HEK293 (cell line): ENCODE results near the gene MED14.
"Not testable (repeated sequence)": the region's sequence is repeated elsewhere in the genome, so short reads cannot be mapped to it uniquely, and the experiment has no call there.

Experiments used
- CTCF ChIA-PET: fragments of 350-600 bp; formaldehyde crosslinking; extraction: SDS; loops from one replicate; lab custom pipeline; 2021; ENCODE audit warnings: antibody characterized with exemption; lab: Yijun Ruan, JAX
- POLR2A ChIA-PET: fragments of 300-600 bp; formaldehyde crosslinking; extraction: SDS; loops from one replicate; lab custom pipeline; 2020; ENCODE audit warnings: antibody characterized with exemption, inconsistent platforms; lab: Yijun Ruan, JAX
- H3K27ac ChIP-seq: fragments of 200-500 bp; sonication (Bioruptor generic); 2 replicates; pipeline ENCODE4 v1.5.1; 2014; ENCODE audit warnings: low read depth, low read length, control low read depth, inconsistent platforms; ENCODE audit errors: extremely low read depth
- H3K36me3 ChIP-seq, 2 experiments: fragments of 200-500 bp in 1 of 2; sonication (Bioruptor generic) in 1 of 2; 1 replicate in 1 of 2; 2 replicates in 1 of 2; pipeline ENCODE4 v1.5.1; 2014 to 2017; ENCODE audit warnings: inconsistent platforms in 2 of 2, low read length in 2 of 2; ENCODE audit not compliant: control insufficient read depth in 2 of 2, insufficient read depth in 1 of 2
- H3K4me1 ChIP-seq: fragments of 200-500 bp; sonication (Bioruptor generic); 2 replicates; pipeline ENCODE4 v1.5.1; 2014; ENCODE audit warnings: mild to moderate bottlenecking, low read length, inconsistent platforms; ENCODE audit not compliant: control insufficient read depth, insufficient read depth
- H3K4me3 ChIP-seq: 2 replicates; pipeline ENCODE4 v1.5.1; 2011; ENCODE audit warnings: low read depth, mild to moderate bottlenecking, control low read depth, low read length, moderate library complexity
- H3K9me3 ChIP-seq: fragments of 200-500 bp; sonication (Bioruptor generic); 2 replicates; pipeline ENCODE4 v1.5.1; 2014; ENCODE audit warnings: low read depth, low read length, inconsistent platforms; ENCODE audit not compliant: control insufficient read depth, insufficient read depth
- EGR2 ChIP-seq: fragments of 450-650 bp; formaldehyde crosslinking; IDR thresholded peaks from 2 replicates; pipeline ENCODE4 v1.5.1; 2016; ENCODE audit warnings: low read depth, missing biosample characterization, missing genetic modification characterization
- KLF1 ChIP-seq: fragments of 450-650 bp; formaldehyde crosslinking; IDR thresholded peaks from 2 replicates; pipeline ENCODE4 v1.5.1; 2016; ENCODE audit warnings: missing biosample characterization, missing genetic modification characterization
- ZFHX2 ChIP-seq: fragments of 450-650 bp; formaldehyde crosslinking; conservative IDR thresholded peaks from 2 replicates; pipeline ENCODE4 v1.5.1; 2016; ENCODE audit warnings: missing biosample characterization, missing genetic modification characterization
- ZNF121 ChIP-seq: fragments of 450-650 bp; formaldehyde crosslinking; IDR thresholded peaks from 2 replicates; pipeline ENCODE4 v1.5.1; 2016; ENCODE audit warnings: missing biosample characterization, missing genetic modification characterization
- ZNF132 ChIP-seq: fragments of 450-650 bp; formaldehyde crosslinking; IDR thresholded peaks from 2 replicates; pipeline ENCODE4 v1.5.1; 2017; ENCODE audit warnings: missing biosample characterization, missing genetic modification characterization, borderline replicate concordance
- ZNF133 ChIP-seq: fragments of 450-650 bp; formaldehyde crosslinking; IDR thresholded peaks from 2 replicates; pipeline ENCODE4 v1.5.1; 2016; ENCODE audit warnings: missing biosample characterization, missing genetic modification characterization
- ZNF169 ChIP-seq: fragments of 450-650 bp; formaldehyde crosslinking; IDR thresholded peaks from 2 replicates; pipeline ENCODE4 v1.5.1; 2016; ENCODE audit warnings: missing biosample characterization, missing genetic modification characterization
- ZNF221 ChIP-seq: fragments of 450-650 bp; formaldehyde crosslinking; IDR thresholded peaks from 2 replicates; pipeline ENCODE4 v1.5.1; 2017; ENCODE audit warnings: missing biosample characterization, missing genetic modification characterization, borderline replicate concordance
- ZNF239 ChIP-seq: fragments of 450-650 bp; formaldehyde crosslinking; IDR thresholded peaks from 2 replicates; pipeline ENCODE4 v1.5.1; 2016; ENCODE audit warnings: missing biosample characterization, missing genetic modification characterization
- ZNF24 ChIP-seq: fragments of 450-650 bp; formaldehyde crosslinking; IDR thresholded peaks from 2 replicates; pipeline ENCODE4 v1.5.1; 2016; ENCODE audit warnings: missing biosample characterization, missing genetic modification characterization
- ZNF514 ChIP-seq: fragments of 450-650 bp; formaldehyde crosslinking; IDR thresholded peaks from 2 replicates; pipeline ENCODE4 v1.5.1; 2016; ENCODE audit warnings: missing biosample characterization, missing genetic modification characterization
- ZNF530 ChIP-seq: fragments of 450-650 bp; formaldehyde crosslinking; IDR thresholded peaks from 2 replicates; pipeline ENCODE4 v1.5.1; 2016; ENCODE audit warnings: low read depth, missing biosample characterization, missing genetic modification characterization
- ZNF596 ChIP-seq: fragments of 450-650 bp; IDR thresholded peaks from 2 replicates; pipeline ENCODE4 v1.5.0; 2018; ENCODE audit warnings: missing biosample characterization, mild to moderate bottlenecking, missing genetic modification characterization, moderate library complexity
- TF ChIP-seq, protein P1 (sequence below): fragments of 450-650 bp; formaldehyde crosslinking; IDR thresholded peaks from 2 replicates; pipeline ENCODE4 v1.5.1; 2016; ENCODE audit warnings: missing biosample characterization, missing genetic modification characterization
- TF ChIP-seq, protein P2 (sequence below): fragments of 450-650 bp; formaldehyde crosslinking; IDR thresholded peaks from 2 replicates; pipeline ENCODE4 v1.5.1; 2017; ENCODE audit warnings: missing biosample characterization, missing genetic modification characterization
- TF ChIP-seq, protein P3 (sequence below): fragments of 450-650 bp; formaldehyde crosslinking; IDR thresholded peaks from 2 replicates; pipeline ENCODE4 v1.5.1; 2016; ENCODE audit warnings: missing biosample characterization, missing genetic modification characterization, borderline replicate concordance
- TF ChIP-seq, protein P4 (sequence below): IDR thresholded peaks from 2 replicates; pipeline ENCODE4 v1.6.1; 2011; ENCODE audit warnings: mild to moderate bottlenecking, low read depth, low read length, borderline replicate concordance

Gene MED14

DNA sequence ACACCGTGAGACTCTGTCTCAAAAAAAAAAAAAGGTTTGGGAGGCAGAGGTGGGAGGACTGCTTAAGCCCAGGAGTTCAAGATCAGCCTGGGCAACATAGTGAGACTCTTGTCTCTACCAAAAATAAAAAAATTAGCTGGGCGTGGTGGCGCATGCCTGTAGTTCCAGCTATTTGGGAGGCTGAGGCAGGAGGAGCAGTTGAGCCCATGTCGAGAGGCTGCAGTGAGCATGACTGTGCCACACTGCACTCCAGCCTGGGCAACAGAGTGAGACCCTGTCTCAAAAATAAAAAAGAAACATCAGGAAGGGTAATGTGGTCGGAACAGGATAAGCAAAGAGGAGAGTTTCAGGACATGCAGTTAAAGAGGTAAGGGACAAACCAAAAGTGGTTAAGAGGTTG is 2.8 kb downstream of the MED14 start:
- H3K36me3 ChIP-seq, POLR2A ChIA-PET: not testable (repeated sequence)
- CTCF ChIA-PET: interaction anchor here (0.7 to 1.4 kb wide), 3 partner anchors 61 to 160 kb away, joined by 3 to 6 read pairs (median 3); no protein-coding TSS in a partner anchor

DNA sequence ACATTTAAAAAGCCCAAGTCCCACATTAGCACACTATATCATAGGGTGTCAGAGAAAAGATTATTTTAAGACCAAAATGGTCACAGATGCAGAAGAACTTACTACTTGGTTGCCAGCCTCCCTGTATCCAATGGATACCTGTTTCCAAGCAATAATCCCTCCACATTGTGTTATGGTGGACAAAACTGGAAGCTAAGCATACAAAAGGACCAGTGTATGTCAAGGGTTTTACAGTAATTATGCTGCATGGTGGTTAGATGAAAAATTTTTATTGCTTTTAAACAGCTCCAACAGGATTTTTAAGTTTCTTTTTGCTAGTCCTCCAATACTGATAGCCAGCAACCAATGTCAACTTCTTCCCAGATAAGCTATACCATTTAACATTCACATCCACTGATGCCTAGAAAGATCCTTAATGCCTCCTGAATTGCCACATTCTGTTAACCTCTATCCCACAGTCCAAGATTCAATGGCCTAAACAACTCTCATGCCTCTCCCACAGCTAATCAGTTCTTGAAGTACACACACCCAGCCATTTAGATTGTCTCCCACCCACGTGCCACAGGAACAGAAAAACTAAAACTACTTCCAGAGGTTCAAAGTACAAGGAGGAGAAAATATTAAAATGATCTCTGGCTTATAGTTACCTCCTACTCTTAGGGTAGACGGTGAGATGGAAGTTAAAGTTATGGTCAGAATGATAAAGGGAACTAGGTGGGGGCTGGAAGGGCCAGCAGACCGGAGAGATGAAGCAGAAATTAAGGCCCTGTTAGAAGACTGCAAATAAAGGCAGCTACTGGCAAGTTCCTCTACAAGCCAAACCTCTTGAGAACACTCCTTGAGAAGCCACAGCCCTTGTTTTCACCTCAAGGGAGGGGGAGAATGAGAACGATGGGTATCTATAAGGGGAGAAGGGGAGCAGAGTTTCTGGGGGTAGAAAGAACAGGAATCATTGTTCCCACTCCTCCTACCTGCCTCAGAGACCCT is 5.5 kb downstream of the MED14 start:
- peaks cover 17% of the 10 kb centered on the region for H3K4me1 ChIP-seq
- no peak overlapping the region for H3K27ac ChIP-seq
- ChIA-PET CTCF (interaction anchor here (0.6 to 1.0 kb wide), 6 partner anchors 17 to 228 kb away, joined by 3 to 5 read pairs (median 3); no protein-coding TSS in a partner anchor), POLR2A (interaction anchor here (0.7 kb wide), 1 partner anchor 43 kb away, joined by 3 read pairs; no protein-coding TSS in a partner anchor)
- H3K36me3 ChIP-seq: peaks cover 4 to 20% of the 10 kb centered on the region in 2 experiments; a peak in 2 of 3 replicates
- H3K9me3 ChIP-seq: no peaks in the 10 kb centered on the region
- peak; percentile 57 for TF ChIP-seq ZFHX2 (tag by site-specific recombination)
- TF ChIP-seq KLF1 (tag by site-specific recombination): no peak
- TF ChIP-seq EGR2 (tag by site-specific recombination): peak; percentile 69
- H3K4me3 ChIP-seq: no peak overlapping the region

More for the DNA sequence above, 2.8 kb downstream of the MED14 start:
- peaks cover 23% of the 10 kb centered on the region for H3K4me1 ChIP-seq
- H3K27ac ChIP-seq, H3K9me3 ChIP-seq, H3K4me3 ChIP-seq: not testable (repeated sequence)
- TF ChIP-seq, protein P1, sequence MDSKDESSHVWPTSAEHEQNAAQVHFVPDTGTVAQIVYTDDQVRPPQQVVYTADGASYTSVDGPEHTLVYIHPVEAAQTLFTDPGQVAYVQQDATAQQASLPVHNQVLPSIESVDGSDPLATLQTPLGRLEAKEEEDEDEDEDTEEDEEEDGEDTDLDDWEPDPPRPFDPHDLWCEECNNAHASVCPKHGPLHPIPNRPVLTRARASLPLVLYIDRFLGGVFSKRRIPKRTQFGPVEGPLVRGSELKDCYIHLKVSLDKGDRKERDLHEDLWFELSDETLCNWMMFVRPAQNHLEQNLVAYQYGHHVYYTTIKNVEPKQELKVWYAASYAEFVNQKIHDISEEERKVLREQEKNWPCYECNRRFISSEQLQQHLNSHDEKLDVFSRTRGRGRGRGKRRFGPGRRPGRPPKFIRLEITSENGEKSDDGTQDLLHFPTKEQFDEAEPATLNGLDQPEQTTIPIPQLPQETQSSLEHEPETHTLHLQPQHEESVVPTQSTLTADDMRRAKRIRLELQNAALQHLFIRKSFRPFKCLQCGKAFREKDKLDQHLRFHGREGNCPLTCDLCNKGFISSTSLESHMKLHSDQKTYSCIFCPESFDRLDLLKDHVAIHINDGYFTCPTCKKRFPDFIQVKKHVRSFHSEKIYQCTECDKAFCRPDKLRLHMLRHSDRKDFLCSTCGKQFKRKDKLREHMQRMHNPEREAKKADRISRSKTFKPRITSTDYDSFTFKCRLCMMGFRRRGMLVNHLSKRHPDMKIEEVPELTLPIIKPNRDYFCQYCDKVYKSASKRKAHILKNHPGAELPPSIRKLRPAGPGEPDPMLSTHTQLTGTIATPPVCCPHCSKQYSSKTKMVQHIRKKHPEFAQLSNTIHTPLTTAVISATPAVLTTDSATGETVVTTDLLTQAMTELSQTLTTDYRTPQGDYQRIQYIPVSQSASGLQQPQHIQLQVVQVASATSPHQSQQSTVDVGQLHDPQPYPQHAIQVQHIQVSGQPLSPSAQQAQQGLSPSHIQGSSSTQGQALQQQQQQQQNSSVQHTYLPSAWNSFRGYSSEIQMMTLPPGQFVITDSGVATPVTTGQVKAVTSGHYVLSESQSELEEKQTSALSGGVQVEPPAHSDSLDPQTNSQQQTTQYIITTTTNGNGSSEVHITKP (tag by site-specific recombination): 0 out of 2 replicates have a peak, but pooled peaks have one; percentile 17
- TF ChIP-seq ZNF121 (tag by site-specific recombination): peak; percentile 99

DNA sequence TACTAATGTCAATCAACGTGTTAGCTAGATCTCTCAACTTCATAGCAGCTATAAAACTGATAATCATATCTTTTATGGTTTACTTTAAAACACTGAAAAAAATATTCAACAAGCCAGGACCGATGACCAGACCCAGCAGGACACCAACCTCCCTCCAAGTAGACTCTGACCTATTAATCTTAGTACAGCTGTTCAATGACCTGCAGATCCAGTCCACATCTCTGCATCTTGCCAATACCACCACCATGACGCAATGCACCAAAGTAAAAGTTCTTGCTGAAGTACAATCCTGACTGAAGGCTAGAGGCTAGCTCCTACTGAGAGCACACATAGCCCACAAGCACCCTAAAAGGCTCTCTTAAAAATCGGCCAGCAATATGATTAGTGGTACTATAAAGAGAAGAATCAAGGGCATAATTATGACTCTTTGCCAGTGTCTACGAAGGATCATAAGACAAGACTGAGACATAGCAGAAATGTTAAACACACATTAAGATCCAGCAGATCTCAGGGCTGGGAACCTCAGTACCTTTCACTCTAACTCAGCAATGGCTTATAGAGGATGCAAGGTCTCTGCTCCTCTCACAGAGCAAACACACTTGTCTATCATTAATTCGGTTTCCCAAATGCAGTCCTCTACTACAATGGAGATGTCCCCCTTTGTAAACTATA is 7.6 kb downstream of the MED14 start:
- Histone ChIP-seq H3K4me3 (no peak overlapping the region), H3K4me1 (peaks cover 6% of the 10 kb centered on the region; the same call in 1 of the 2 replicates), H3K9me3 (no peaks in the 10 kb centered on the region), H3K27ac (no peak overlapping the region), H3K36me3 (peaks cover 20 to 21% of the 10 kb centered on the region in 2 experiments)
- ChIA-PET POLR2A (no interaction called here), CTCF (interaction anchor here (1.4 to 1.5 kb wide), 2 partner anchors 11 to 17 kb away, joined by 4 to 6 read pairs; no protein-coding TSS in a partner anchor)
- TF ChIP-seq, protein P2, sequence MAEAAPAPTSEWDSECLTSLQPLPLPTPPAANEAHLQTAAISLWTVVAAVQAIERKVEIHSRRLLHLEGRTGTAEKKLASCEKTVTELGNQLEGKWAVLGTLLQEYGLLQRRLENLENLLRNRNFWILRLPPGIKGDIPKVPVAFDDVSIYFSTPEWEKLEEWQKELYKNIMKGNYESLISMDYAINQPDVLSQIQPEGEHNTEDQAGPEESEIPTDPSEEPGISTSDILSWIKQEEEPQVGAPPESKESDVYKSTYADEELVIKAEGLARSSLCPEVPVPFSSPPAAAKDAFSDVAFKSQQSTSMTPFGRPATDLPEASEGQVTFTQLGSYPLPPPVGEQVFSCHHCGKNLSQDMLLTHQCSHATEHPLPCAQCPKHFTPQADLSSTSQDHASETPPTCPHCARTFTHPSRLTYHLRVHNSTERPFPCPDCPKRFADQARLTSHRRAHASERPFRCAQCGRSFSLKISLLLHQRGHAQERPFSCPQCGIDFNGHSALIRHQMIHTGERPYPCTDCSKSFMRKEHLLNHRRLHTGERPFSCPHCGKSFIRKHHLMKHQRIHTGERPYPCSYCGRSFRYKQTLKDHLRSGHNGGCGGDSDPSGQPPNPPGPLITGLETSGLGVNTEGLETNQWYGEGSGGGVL (tag by site-specific recombination): no peak
- TF ChIP-seq ZNF514 (tag by site-specific recombination): no peak
- no peak for TF ChIP-seq ZNF133 (tag by site-specific recombination)
- TF ChIP-seq, protein P3, sequence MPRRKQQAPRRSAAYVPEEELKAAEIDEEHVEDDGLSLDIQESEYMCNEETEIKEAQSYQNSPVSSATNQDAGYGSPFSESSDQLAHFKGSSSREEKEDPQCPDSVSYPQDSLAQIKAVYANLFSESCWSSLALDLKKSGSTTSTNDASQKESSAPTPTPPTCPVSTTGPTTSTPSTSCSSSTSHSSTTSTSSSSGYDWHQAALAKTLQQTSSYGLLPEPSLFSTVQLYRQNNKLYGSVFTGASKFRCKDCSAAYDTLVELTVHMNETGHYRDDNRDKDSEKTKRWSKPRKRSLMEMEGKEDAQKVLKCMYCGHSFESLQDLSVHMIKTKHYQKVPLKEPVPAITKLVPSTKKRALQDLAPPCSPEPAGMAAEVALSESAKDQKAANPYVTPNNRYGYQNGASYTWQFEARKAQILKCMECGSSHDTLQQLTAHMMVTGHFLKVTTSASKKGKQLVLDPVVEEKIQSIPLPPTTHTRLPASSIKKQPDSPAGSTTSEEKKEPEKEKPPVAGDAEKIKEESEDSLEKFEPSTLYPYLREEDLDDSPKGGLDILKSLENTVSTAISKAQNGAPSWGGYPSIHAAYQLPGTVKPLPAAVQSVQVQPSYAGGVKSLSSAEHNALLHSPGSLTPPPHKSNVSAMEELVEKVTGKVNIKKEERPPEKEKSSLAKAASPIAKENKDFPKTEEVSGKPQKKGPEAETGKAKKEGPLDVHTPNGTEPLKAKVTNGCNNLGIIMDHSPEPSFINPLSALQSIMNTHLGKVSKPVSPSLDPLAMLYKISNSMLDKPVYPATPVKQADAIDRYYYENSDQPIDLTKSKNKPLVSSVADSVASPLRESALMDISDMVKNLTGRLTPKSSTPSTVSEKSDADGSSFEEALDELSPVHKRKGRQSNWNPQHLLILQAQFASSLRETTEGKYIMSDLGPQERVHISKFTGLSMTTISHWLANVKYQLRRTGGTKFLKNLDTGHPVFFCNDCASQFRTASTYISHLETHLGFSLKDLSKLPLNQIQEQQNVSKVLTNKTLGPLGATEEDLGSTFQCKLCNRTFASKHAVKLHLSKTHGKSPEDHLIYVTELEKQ (tag by site-specific recombination): no peak
- TF ChIP-seq ZNF596 (tag by site-specific recombination): no peak
- no peak for TF ChIP-seq ZNF530 (tag by site-specific recombination)
- no peak for TF ChIP-seq ZNF24 (tag by site-specific recombination)
- no peak for TF ChIP-seq ZNF169 (tag by site-specific recombination)
- TF ChIP-seq, protein P4, sequence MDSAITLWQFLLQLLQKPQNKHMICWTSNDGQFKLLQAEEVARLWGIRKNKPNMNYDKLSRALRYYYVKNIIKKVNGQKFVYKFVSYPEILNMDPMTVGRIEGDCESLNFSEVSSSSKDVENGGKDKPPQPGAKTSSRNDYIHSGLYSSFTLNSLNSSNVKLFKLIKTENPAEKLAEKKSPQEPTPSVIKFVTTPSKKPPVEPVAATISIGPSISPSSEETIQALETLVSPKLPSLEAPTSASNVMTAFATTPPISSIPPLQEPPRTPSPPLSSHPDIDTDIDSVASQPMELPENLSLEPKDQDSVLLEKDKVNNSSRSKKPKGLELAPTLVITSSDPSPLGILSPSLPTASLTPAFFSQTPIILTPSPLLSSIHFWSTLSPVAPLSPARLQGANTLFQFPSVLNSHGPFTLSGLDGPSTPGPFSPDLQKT: no peak
- no peak for TF ChIP-seq ZNF132 (tag by site-specific recombination)
- TF ChIP-seq ZNF221 (tag by site-specific recombination): no peak
- no peak for TF ChIP-seq ZNF239 (tag by site-specific recombination)
